Trophoblast cell (in vitro differentiated cells and primary cell): ENCODE data around the gene ST6GALNAC1.

ENCODE experiments used
- DNase-seq, 2 donors: peaks; one replicate each; pipeline ENCODE4 v3.0.0-alpha.2; 2016
- H2AFZ ChIP-seq: 2 replicates; pipeline ENCODE4 v1.6.1; 2013; ENCODE audit warnings: low read length, moderate library complexity, mild to moderate bottlenecking; ENCODE audit not compliant: insufficient read depth, poor library complexity
- H2AK5ac ChIP-seq: 2 replicates; pipeline ENCODE4 v1.6.1; 2013; ENCODE audit warnings: mild to moderate bottlenecking, low read length
- H2BK120ac ChIP-seq: 2 replicates; pipeline ENCODE4 v1.6.1; 2013; ENCODE audit warnings: low read length, mild to moderate bottlenecking, moderate library complexity; ENCODE audit not compliant: insufficient read depth, poor library complexity
- H2BK12ac ChIP-seq: 2 replicates; pipeline ENCODE4 v1.6.1; 2013; ENCODE audit warnings: mild to moderate bottlenecking, low read length, moderate library complexity
- H2BK5ac ChIP-seq: 2 replicates; pipeline ENCODE4 v1.6.1; 2013; ENCODE audit warnings: low read length, low read depth, moderate library complexity, mild to moderate bottlenecking; ENCODE audit not compliant: poor library complexity
- H3K14ac ChIP-seq: 2 replicates; pipeline ENCODE4 v1.6.1; 2013; ENCODE audit warnings: mild to moderate bottlenecking, low read length
- H3K18ac ChIP-seq: 2 replicates; pipeline ENCODE4 v1.6.1; 2013; ENCODE audit warnings: mild to moderate bottlenecking, low read length
- H3K23ac ChIP-seq: 2 replicates; pipeline ENCODE4 v1.6.1; 2013; ENCODE audit warnings: low read length
- H3K27ac ChIP-seq: 2 replicates; pipeline ENCODE4 v1.5.1; 2013; ENCODE audit warnings: low read depth, mild to moderate bottlenecking, inconsistent platforms, low read length, moderate library complexity
- H3K27me3 ChIP-seq: 2 replicates; pipeline ENCODE4 v1.6.1; 2013; ENCODE audit warnings: inconsistent platforms, mild to moderate bottlenecking, low read length, moderate library complexity; ENCODE audit not compliant: insufficient read depth
- H3K36me3 ChIP-seq, 2 experiments: 1 replicate in 1 of 2; 2 replicates in 1 of 2; pipeline ENCODE4 v1.6.1; 2013; ENCODE audit warnings: low read length in 2 of 2, mild to moderate bottlenecking in 2 of 2, moderate library complexity in 1 of 2; ENCODE audit not compliant: insufficient read depth in 2 of 2, control insufficient read depth in 1 of 2
- H3K4ac ChIP-seq: 2 replicates; pipeline ENCODE4 v1.6.1; 2013; ENCODE audit warnings: low read depth, mild to moderate bottlenecking, low read length, moderate library complexity
- H3K4me1 ChIP-seq, 2 experiments: 1 replicate in 1 of 2; 2 replicates in 1 of 2; pipeline ENCODE4 v1.6.1; 2013; ENCODE audit warnings: low read length in 2 of 2, mild to moderate bottlenecking in 2 of 2, moderate library complexity in 1 of 2; ENCODE audit not compliant: insufficient read depth in 2 of 2, control insufficient read depth in 1 of 2
- H3K4me2 ChIP-seq: 2 replicates; pipeline ENCODE4 v1.6.1; 2013; ENCODE audit warnings: inconsistent platforms, mild to moderate bottlenecking, low read length, moderate library complexity
- H3K4me3 ChIP-seq: 2 replicates; pipeline ENCODE4 v1.5.1; 2013; ENCODE audit warnings: mild to moderate bottlenecking, low read depth, low read length, inconsistent platforms
- H3K79me1 ChIP-seq: one replicate; pipeline ENCODE4 v1.6.1; 2013; ENCODE audit warnings: low read length
- H3K79me2 ChIP-seq: 2 replicates; pipeline ENCODE4 v1.6.1; 2013; ENCODE audit warnings: low read length, mild to moderate bottlenecking; ENCODE audit not compliant: control insufficient read depth, insufficient read depth, poor library complexity
- H3K9ac ChIP-seq: 2 replicates; pipeline ENCODE4 v1.6.1; 2013; ENCODE audit warnings: mild to moderate bottlenecking, low read length
- H3K9me3 ChIP-seq: 2 replicates; pipeline ENCODE4 v1.6.1; 2013; ENCODE audit warnings: low read depth, mild to moderate bottlenecking, control low read depth, inconsistent platforms, low read length; ENCODE audit not compliant: insufficient read depth
- H4K12ac ChIP-seq: 2 replicates; pipeline ENCODE4 v1.6.1; 2013; ENCODE audit warnings: low read depth, mild to moderate bottlenecking, low read length, moderate library complexity
- H4K8ac ChIP-seq: 2 replicates; pipeline ENCODE4 v1.6.1; 2013; ENCODE audit warnings: low read depth, mild to moderate bottlenecking, low read length, moderate library complexity
- H4K91ac ChIP-seq: one replicate; pipeline ENCODE4 v1.6.1; 2013; ENCODE audit warnings: low read depth, mild to moderate bottlenecking, low read length, moderate library complexity
- WGBS: extraction: QIAGEN DNeasy Blood & Tissue Kit; methylation state at CpG from one replicate; pipeline ENCODE4 v1.1.7; 2013; ENCODE audit warnings: missing lambda C conversion rate; ENCODE audit not compliant: insufficient read length, insufficient coverage; ENCODE audit errors: extremely low coverage; 5-methylcytosine and 5-hydroxymethylcytosine counted together

Gene ST6GALNAC1

GRCh38 chr17:76685366-76685765, 41.8 kb upstream of the ST6GALNAC1 start:
- Histone ChIP-seq H3K23ac (no peak overlapping the region), H3K27me3 (no peaks in the 10 kb centered on the region), H3K4ac (no peak overlapping the region), H3K4me3 (no peak overlapping the region), H2AK5ac (no peak overlapping the region), H4K8ac (no peak overlapping the region), H3K79me1 (no peaks in the 10 kb centered on the region), H2AFZ (no peak overlapping the region), H3K36me3 (peaks cover 14 to 21% of the 10 kb centered on the region in 2 experiments), H2BK120ac (no peak overlapping the region), H3K4me2 (no peak overlapping the region), H3K27ac (no peak overlapping the region), H4K91ac (no peak overlapping the region), H4K12ac (no peak overlapping the region), H2BK12ac (no peak overlapping the region), H3K9me3 (peaks cover 5% of the 10 kb centered on the region), H2BK5ac (no peak overlapping the region), H3K4me1 (peaks cover 15% of the 10 kb centered on the region in 2 experiments), H3K9ac (no peak overlapping the region), H3K14ac (no peak overlapping the region), H3K79me2 (no peaks in the 10 kb centered on the region), H3K18ac (no peak overlapping the region)
- DNase-seq: no peak
- no CpG with 5 or more reads among the region's 12 CpGs for WGBS

GRCh38 chr17:76684756-76685155, 41.2 kb upstream of the ST6GALNAC1 start:
- Histone ChIP-seq H2BK12ac (no peak overlapping the region), H3K36me3 (peaks cover 14 to 21% of the 10 kb centered on the region in 2 experiments), H3K9me3 (peaks cover 5% of the 10 kb centered on the region), H3K79me2 (no peaks in the 10 kb centered on the region), H4K8ac (no peak overlapping the region), H2AK5ac (no peak overlapping the region), H3K79me1 (no peaks in the 10 kb centered on the region), H4K91ac (no peak overlapping the region), H3K23ac (no peak overlapping the region), H3K4me1 (peaks cover 15% of the 10 kb centered on the region in 2 experiments), H3K18ac (no peak overlapping the region), H3K9ac (no peak overlapping the region), H3K4me3 (no peak overlapping the region), H2BK5ac (no peak overlapping the region), H3K4me2 (no peak overlapping the region), H3K27ac (no peak overlapping the region), H2AFZ (no peak overlapping the region), H2BK120ac (no peak overlapping the region), H4K12ac (no peak overlapping the region), H3K14ac (no peak overlapping the region), H3K4ac (no peak overlapping the region), H3K27me3 (no peaks in the 10 kb centered on the region)
- no peak for DNase-seq
- no CpG with 5 or more reads among the region's 7 CpGs for WGBS

GRCh38 chr17:76683921-76684745, 40.6 kb upstream of the ST6GALNAC1 start:
- no peak overlapping the region for H2AK5ac ChIP-seq
- H3K4me1 ChIP-seq: peaks cover 15% of the 10 kb centered on the region in 2 experiments
- H3K4ac ChIP-seq: no peak overlapping the region
- no peak overlapping the region for H3K27ac ChIP-seq
- H3K27me3 ChIP-seq: no peaks in the 10 kb centered on the region
- no peak overlapping the region for H4K91ac ChIP-seq
- no peak overlapping the region for H3K18ac ChIP-seq
- no peak overlapping the region for H4K8ac ChIP-seq
- no peak overlapping the region for H4K12ac ChIP-seq
- no peak overlapping the region for H2AFZ ChIP-seq
- no peak overlapping the region for H2BK120ac ChIP-seq
- no peak overlapping the region for H3K23ac ChIP-seq
- H3K4me3 ChIP-seq: no peak overlapping the region
- no peaks in the 10 kb centered on the region for H3K79me1 ChIP-seq
- H3K79me2 ChIP-seq: no peaks in the 10 kb centered on the region
- no peak overlapping the region for H2BK5ac ChIP-seq
- peaks cover 5% of the 10 kb centered on the region for H3K9me3 ChIP-seq
- no peak for DNase-seq
- WGBS: no CpG with 5 or more reads among the region's 25 CpGs
- no peak overlapping the region for H3K14ac ChIP-seq
- no peak overlapping the region for H2BK12ac ChIP-seq
- peaks cover 14 to 21% of the 10 kb centered on the region in 2 experiments for H3K36me3 ChIP-seq
- no peak overlapping the region for H3K9ac ChIP-seq
- H3K4me2 ChIP-seq: no peak overlapping the region

DNA sequence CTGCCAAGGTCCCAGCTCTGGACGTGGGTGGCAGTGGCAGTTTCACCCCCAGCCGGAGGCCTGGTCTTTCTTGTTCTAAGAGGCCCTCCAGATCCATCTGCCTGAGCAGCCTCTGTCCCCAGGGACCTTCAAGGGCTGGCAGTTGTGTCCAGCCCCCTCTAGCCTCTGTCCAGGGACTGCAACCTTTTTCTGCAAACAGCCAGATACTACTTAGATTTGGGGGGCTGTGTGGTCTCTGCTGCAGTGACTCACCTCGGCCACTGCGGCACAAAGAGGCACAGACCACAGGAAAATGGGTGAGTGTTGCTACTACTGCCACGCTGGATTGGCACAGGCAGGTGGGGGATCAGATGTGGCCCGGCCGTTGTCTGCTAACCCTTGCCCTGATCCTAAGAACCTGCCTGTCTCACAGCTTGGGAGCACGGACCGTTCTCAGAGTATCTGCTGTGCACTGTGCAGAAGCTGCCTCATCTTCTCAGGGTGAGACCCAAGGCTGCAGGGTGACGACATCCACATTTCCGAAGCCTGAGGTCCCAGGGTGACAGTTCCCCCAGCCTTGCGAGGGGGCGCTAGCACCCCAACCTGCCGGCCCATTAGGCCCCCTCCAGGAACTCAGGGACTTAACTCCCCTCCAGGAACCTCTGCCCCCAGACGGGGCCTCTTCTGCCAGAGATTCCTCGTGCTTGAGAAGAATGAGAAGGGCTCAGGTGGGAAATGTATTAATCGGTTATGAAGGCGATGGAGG, 39.6 kb upstream of the ST6GALNAC1 start:
- Histone ChIP-seq H3K4me1 (peaks cover 15% of the 10 kb centered on the region in 2 experiments), H4K12ac (no peak overlapping the region), H3K9ac (no peak overlapping the region), H4K8ac (no peak overlapping the region), H2AK5ac (no peak overlapping the region), H3K4me3 (no peak overlapping the region), H3K9me3 (peaks cover 8% of the 10 kb centered on the region), H4K91ac (no peak overlapping the region), H3K79me2 (no peaks in the 10 kb centered on the region), H3K27me3 (no peaks in the 10 kb centered on the region), H2BK12ac (no peak overlapping the region), H3K4me2 (no peak overlapping the region), H3K4ac (no peak overlapping the region), H3K23ac (no peak overlapping the region), H3K79me1 (no peaks in the 10 kb centered on the region), H2AFZ (no peak overlapping the region), H3K14ac (no peak overlapping the region), H2BK5ac (no peak overlapping the region), H3K18ac (no peak overlapping the region), H2BK120ac (no peak overlapping the region), H3K36me3 (peaks cover 14 to 20% of the 10 kb centered on the region in 2 experiments), H3K27ac (no peak overlapping the region)
- DNase-seq: no peak
- 100% methylated on average over 2 of the region's 18 CpGs for WGBS
